ENCODE results near the gene GJC1.

The GJC1 gene

DNA sequence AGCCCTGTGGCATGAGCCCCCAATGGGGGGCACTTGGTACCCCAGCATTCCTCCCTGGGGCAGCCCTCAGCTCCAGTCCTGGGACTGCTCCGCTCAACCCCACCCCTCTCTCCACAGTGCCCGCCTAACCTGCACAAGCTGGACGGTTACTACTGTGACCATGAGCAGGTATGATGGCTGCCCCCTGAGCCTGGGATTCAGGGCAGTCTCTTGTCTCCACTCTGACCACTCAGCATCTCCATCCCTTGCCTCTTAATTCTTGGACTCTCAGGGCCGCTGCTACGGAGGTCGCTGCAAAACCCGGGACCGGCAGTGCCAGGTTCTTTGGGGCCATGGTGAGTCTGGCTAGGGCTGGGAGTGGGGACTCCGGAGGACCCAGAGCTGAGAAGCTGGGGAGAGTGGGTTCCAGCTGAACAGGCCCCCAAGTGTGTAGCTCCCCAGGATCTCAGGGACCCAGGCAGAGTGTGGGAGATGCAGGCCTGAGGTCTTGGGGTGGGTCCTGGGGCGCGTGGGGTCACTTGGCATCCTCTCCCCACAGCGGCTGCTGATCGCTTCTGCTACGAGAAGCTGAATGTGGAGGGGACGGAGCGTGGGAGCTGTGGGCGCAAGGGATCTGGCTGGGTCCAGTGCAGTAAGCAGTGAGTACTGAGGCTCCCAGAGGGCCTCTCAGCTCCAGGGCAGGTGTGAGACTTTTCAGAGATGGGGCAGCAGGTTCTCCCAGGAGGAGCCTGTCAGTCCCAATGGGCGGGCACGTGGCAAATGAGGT is 53.3 kb downstream of the GJC1 start:
- no peak overlapping the region for H3K4me3 ChIP-seq (ENCODE audit: low read depth, low read length)
- in situ Hi-C loops (cut with HindIII; ENCODE audit: low sequenced_read_pairs): no loop called here
- DNase-seq (ENCODE audit: low read depth): no peak
- TF ChIP-seq, protein P1, sequence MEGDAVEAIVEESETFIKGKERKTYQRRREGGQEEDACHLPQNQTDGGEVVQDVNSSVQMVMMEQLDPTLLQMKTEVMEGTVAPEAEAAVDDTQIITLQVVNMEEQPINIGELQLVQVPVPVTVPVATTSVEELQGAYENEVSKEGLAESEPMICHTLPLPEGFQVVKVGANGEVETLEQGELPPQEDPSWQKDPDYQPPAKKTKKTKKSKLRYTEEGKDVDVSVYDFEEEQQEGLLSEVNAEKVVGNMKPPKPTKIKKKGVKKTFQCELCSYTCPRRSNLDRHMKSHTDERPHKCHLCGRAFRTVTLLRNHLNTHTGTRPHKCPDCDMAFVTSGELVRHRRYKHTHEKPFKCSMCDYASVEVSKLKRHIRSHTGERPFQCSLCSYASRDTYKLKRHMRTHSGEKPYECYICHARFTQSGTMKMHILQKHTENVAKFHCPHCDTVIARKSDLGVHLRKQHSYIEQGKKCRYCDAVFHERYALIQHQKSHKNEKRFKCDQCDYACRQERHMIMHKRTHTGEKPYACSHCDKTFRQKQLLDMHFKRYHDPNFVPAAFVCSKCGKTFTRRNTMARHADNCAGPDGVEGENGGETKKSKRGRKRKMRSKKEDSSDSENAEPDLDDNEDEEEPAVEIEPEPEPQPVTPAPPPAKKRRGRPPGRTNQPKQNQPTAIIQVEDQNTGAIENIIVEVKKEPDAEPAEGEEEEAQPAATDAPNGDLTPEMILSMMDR (IDR thresholded peaks at IDR 0.05; ENCODE audit: low read depth, low read length, missing control alignments): no peak

DNA sequence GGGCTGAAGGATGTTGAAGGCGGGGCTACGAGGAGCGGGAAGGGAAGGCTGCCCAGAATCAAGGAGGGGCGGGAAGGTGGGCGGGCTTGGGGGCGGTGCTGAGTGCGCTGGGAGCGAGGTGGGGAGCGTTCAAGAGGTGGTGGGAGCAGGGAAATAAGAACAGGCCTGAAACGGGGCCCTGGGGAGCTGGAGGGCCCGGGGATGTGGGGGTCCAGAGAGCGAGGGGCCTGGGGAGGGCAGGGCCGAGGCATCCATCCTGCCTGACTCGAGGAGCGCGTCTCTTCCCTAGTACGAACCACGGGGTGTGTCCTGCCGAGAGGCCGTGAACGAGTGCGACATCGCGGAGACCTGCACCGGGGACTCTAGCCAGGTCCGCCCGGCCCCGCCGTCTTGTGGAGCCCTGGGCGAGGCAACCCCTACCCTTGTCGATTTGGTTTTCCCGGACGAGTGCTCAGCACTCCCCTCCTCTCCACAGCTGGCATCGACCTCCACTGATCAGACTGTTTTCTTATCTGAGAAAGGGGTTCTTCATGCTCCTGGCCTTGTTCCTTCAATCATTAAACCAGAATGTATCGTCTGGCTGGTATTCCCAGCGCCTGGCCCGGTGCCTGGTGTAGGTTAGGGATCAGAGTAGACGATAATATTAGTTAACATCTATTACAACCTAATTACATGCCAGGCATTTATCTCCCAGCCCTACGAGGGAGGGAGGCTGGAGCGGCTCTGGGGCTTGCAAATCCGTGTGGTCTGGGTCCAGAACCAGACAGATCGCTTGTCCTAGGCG is 54.1 kb downstream of the GJC1 start:
- TF ChIP-seq, protein P1 (IDR thresholded peaks at IDR 0.05; ENCODE audit: low read depth, low read length, missing control alignments): no peak
- no peak for DNase-seq (ENCODE audit: low read depth)
- in situ Hi-C loops (cut with HindIII; ENCODE audit: low sequenced_read_pairs): no loop called here
- peak overlapping the region; percentile 63 for H3K4me3 ChIP-seq (ENCODE audit: low read depth, low read length)

DNA sequence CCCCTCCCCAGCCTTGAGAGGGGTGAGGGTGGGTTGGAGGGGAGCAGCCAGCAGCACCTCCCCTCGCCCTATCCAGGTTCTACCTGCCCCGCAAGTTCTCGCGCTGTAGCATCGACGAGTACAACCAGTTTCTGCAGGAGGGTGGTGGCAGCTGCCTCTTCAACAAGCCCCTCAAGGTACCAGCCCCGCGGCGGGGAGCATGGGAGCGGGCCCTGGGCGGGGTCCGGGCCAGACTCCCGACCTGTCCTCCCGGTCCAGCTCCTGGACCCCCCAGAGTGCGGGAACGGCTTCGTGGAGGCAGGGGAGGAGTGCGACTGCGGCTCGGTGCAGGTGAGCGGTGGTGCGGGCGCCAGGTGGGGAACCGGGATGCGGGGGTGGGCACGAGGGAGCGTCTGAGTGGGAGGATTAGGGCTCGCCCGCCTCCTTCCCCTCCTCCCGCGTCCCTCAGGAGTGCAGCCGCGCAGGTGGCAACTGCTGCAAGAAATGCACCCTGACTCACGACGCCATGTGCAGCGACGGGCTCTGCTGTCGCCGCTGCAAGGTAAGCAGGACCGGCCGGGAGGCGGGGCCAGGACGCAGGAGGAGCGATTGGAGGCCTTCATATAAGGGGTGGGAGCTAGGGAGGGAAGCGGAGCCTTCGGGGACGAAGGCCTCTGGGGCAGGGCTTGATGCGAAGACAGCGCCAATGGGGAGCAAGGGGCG is 54.8 kb downstream of the GJC1 start:
- peak overlapping the region; percentile 63 for H3K4me3 ChIP-seq (ENCODE audit: low read depth, low read length)
- in situ Hi-C loops (cut with HindIII; ENCODE audit: low sequenced_read_pairs): no loop called here
- TF ChIP-seq, protein P1 (IDR thresholded peaks at IDR 0.05; ENCODE audit: low read depth, low read length, missing control alignments): no peak
- peak; percentile 94 for DNase-seq (ENCODE audit: low read depth)

DNA sequence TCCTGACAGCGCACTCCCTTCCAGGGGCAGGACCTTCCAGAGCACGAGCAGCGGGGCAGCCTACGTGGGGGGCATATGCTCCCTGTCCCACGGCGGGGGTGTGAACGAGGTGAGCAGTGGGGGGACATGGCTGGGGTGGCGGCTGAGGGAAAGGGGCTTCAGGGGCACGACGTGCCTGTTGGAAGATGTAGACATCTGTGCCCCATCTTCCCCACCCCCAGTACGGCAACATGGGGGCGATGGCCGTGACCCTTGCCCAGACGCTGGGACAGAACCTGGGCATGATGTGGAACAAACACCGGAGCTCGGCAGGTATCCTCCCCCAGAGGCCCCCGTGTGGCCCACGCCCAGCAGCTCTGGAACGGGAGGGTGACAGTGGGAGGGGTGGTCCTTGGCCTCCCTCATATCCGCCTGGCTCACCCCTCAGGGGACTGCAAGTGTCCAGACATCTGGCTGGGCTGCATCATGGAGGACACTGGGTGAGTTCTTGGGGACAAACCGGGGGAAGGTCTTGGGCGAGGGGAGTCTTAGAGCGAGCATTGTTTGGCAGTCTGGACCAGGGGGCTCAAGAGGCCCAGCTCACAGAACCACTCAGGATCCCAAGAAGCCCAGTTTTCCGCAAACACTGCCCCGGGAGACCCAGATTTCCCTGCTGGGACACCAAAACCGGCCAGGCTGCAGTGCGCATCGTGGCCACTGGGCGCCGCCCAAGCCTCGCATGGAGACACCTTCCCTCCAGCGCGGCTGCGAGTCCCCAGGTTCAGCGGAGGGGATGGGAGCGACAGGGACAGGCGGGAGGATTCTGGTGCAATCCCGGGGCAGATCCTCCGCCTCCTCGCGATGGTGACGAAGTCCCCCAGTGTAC is 55.6 kb downstream of the GJC1 start:
- TF ChIP-seq, protein P1 (IDR thresholded peaks at IDR 0.05; ENCODE audit: low read depth, low read length, missing control alignments): peak; percentile 100
- peak; percentile 35 for DNase-seq (ENCODE audit: low read depth)
- in situ Hi-C loops (cut with HindIII; ENCODE audit: low sequenced_read_pairs): no loop called here
- H3K4me3 ChIP-seq (ENCODE audit: low read depth, low read length): peak overlapping the region; percentile 63

DNA sequence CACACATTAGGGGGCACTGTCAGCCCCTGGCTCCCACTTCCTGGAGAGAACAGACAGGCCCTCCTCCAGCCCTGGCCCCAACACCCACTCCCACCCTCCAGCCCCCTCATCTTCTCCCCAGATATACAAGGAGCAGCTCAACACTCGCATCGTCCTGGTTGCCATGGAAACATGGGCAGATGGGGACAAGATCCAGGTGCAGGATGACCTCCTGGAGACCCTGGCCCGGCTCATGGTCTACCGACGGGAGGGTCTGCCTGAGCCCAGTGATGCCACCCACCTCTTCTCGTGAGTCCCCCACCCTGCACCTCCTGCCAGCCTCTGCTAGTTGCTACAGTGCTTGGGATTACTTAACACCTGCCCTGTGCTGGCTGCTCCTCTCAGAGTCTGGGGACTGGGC is 56.9 kb downstream of the GJC1 start:
- in situ Hi-C loops (cut with HindIII; ENCODE audit: low sequenced_read_pairs): no loop called here
- no peak overlapping the region for H3K4me3 ChIP-seq (ENCODE audit: low read depth, low read length)
- no peak for DNase-seq (ENCODE audit: low read depth)
- TF ChIP-seq, protein P1 (IDR thresholded peaks at IDR 0.05; ENCODE audit: low read depth, low read length, missing control alignments): no peak

All from astrocyte of the cerebellum (primary cell).